Measurements from ENCODE around the gene MYBPH.

Gene MYBPH

DNA sequence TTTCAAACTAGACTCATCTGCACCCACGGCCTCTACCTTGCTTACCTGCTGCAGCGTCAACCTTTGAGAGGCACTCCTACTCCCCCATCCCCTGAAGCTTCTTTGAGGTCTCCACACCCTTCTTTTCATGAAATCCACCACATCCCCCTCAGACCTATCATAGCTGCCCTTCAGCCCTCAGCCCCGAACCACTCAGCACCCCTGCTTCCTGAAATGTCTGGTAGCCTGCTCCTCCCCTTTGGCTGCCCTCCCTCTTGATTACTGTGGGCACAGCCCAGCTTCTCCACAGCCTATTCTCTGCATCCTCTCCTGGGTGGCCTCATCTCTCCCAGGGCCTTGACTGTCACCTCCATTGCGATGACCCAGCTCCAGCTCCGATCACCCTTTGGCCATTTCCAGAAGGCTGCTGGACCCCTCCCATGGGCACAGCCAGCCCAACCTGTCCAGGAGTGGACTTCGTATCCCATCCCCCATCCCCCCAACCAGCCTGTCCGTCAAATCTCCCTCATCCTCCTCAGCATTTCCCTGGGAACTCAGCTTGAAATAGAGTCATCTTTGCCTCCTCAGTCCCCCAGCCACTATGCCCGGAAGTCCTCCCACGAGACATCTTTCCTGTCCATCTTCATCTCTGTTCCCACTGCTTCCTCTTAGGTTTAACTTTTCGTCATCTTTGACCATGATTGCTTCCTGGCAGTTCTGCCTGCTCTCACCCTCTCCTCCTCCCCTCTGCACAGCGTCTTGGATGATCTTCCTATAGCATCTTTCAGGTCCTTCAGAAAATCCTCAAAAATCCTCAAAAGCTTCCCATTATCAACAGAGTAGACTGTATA, 54.2 kb downstream of the MYBPH start:
- no peak overlapping the region for H3K27ac ChIP-seq
- DNase-seq (ENCODE audit: low spot score), result no peak
- POLR2A ChIA-PET (ENCODE audit: low non-redundant PET), result no interaction called here
- CTCF ChIA-PET, result interaction anchor here (0.5 to 2.8 kb wide), 8 partner anchors 49 to 464 kb away, joined by 3 to 18 read pairs (median 4); no protein-coding TSS in a partner anchor
- TF ChIP-seq, protein P1, sequence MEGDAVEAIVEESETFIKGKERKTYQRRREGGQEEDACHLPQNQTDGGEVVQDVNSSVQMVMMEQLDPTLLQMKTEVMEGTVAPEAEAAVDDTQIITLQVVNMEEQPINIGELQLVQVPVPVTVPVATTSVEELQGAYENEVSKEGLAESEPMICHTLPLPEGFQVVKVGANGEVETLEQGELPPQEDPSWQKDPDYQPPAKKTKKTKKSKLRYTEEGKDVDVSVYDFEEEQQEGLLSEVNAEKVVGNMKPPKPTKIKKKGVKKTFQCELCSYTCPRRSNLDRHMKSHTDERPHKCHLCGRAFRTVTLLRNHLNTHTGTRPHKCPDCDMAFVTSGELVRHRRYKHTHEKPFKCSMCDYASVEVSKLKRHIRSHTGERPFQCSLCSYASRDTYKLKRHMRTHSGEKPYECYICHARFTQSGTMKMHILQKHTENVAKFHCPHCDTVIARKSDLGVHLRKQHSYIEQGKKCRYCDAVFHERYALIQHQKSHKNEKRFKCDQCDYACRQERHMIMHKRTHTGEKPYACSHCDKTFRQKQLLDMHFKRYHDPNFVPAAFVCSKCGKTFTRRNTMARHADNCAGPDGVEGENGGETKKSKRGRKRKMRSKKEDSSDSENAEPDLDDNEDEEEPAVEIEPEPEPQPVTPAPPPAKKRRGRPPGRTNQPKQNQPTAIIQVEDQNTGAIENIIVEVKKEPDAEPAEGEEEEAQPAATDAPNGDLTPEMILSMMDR (conservative IDR thresholded peaks at IDR 0.05; ENCODE audit: low read depth), result no peak

DNA sequence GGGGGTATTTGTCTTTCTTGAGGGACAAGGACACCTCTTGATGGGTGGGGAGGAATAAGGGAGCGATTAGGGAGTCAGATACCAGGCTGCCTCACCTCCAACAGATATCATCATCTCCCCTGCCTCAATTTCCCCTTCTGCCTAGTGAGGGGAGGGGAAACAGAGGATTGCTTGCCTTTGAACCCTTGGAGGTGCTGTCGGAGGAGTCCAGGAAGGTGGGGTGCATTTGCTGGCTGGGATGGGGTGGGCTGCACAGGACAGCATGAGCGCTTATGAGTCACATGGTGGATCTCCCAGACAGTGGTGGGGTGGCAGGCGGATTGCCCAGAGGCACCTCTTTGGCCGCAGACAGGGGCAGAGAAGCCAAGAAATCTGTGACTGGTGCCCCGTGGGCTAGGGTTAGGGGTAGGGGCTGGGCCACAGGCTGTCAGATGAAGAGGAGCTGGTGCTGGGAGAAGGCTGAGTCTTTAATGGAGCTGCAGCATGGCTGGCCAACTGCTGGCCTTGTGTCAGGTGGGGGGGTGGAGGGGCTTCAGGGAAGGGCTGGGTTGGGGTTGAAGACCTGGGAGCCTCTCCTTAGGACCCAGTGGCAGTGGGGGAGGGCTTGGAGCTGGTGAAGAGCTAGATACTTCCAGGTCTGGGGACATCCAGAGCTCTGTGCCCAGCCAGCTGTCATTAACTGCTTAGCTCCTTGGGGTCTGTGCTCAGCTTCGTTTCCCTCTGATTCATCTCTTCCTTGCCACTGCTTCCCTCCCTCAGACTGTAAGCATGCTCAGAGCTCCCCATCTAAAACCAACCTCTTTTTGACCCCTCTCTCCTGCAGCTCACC, 55.1 kb downstream of the MYBPH start:
- no peak for DNase-seq (ENCODE audit: low spot score)
- H3K27ac ChIP-seq, result no peak overlapping the region
- ChIA-PET CTCF (interaction anchor here (0.6 to 2.8 kb wide), 7 partner anchors 50 to 147 kb away, joined by 3 to 18 read pairs (median 3); no protein-coding TSS in a partner anchor), POLR2A (ENCODE audit: low non-redundant PET) (interaction anchor here (0.6 kb wide), 1 partner anchor 21 kb away, joined by 4 read pairs; no protein-coding TSS in a partner anchor)
- TF ChIP-seq, protein P1 (conservative IDR thresholded peaks at IDR 0.05; ENCODE audit: low read depth), result no peak
